Stimulated activated CD4-positive, alpha-beta T cell treated with anti-CD3 and anti-CD28 coated beads, TNF-alpha, amount 100 ng/mL, for 24 hours (primary cell): Measurements from ENCODE around the gene PRRT4.
A peak's percentile ranks its signal among the peaks of the same experiment; 100 is the strongest.

Experiments
- DNase-seq, 3 experiments: peaks; one replicate each; pipeline ENCODE4 v3.0.0-alpha.2; 2020; ENCODE audit warnings: low read depth in 3 of 3

The PRRT4 gene

DNA sequence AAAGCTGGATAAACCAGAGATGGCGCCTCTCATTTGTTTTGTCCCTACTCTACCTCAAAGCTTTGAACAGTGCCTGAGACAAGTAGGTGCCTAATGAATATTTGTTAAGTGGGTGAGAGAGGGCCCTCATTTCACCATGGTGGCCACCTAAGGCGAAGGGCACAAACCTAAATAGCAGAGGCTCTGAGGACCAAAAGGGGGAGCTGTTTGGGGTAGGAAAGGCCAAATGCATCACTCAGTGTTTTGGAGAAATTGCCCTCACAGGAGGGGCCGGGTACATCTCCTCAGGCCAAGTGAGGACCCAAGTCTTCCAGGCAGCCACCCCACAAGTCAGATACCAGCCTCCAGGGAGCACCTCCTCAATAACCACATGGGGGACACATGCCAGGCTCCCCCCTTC is 34.3 kb upstream of the PRRT4 start:
- no peak for DNase-seq

DNA sequence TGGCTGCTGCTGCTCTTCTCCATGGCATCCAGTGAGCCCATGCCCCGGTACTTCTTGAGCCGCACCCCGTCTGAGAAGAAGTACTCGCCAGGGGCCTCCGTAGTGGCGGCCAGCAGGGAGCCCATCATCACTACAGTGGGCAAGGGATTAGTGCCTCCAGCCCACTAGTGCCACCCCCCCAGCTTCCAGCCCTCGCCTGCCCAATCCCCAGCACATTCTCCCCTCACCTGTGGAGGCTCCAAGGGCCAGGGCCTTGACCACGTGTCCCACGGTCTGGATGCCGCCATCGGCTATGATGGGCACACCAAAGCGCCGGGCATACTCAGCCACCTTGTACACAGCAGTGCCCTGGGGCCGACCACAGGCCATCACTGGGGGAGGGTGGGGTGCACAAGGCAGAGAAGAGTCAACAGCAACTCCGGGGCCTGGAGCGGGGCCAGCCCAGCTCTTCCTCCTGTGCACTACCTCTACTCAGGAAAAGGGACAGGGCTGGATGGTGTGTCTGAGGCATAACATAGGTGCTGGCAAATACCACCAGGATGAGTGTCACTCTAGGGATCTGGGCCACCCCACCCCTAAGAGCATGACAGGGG is 33.5 kb upstream of the PRRT4 start:
- no peak for DNase-seq

DNA sequence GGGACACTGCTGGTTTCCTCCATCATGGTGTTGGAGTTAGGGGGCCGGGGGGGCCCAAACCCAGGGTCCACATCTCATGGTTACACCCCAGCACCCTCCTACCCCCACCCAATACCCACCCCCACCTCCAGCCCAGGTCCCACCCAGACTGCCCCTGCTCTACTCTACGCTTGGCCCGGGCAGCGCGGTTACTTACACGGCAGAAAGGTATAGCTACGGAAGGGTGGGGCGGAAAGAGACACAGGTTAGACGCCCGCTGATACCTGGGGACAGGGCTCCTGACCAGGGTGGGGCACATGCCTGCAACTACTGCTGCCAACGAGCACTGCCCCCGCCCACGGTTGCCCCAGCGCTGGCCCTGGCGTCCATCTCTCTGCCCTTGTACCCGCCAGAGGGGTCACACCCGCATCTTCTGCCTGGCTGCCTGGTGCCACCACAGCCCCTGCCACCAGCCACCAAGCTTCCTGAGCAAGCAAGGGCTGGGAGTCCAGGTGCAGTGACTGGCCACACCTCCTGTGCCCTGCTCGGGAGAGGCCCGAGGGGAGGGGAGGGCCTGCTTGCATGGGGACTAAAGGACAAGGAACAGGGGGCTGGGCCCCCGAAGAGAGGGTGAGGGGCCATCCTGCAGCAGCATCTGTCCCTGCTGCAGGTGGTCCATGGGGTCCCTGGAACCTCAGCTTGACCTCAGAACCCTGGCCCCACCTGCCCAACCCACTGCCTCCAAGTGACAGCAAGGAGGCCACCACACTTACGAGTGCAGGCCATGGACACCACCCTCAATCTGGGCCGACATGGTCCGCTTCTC is 32.2 kb upstream of the PRRT4 start:
- no peak for DNase-seq

DNA sequence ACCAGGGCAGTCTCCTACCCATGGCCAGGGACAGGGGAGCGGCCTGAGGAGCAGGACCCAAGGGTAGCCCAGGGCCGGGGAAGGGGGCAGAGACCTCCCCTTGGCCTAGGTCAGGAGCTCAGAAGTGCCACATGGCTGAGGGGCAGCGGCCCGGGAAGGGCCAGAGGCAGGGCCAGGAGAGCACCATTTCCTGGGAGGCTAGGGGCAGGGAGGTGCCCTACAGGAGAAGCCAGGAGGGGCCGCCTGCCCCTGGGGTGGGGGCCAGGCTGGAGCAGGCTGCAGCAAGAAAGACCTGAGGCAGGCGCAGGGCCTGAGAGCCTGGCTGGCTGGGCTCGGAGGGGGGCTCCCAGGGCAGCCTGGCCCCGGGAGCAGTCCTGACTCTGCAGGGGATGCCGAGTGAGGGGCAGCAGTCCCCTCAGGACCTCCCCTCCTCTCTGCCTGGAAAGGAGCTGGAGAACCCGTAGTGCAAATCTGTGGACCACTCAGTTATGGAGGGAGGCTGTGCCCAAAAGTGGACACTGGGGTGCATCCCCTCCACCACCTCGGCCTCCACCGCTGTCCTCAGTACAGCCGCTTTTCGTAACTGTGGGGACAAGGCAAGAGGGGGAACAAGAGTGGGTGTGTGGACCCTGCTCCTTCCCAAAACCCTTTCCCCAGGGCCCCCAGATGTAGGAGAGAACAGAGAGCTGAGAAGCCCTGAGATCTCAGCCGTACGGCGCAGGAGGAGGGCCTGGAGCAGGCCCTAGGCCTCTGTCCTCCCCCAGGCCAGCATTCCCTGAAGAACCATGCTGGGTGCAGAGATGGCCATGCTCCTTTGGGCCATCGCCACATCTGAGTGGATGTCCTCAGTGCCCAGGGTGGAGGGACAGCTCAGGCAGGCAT is 31.2 kb upstream of the PRRT4 start:
- no peak for DNase-seq

DNA sequence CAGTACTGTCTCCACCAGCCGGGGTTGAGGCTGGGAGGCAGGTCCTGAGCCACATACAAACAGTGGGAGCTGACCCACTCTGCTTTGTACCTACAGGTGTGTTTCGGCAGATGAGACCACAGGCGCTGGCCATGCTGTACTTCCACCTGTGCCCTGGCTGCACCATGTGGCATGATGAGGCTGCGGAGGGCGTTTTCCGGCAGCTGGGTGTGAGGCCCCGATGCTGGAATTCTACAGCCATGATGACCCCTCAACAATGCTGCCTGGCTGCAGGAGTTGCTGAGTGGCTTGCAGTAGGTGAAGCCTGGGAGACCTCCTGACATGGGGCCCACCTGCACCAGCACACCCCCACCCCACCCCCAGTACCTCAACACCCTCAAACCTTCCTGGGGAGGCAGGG is 30.3 kb upstream of the PRRT4 start:
- no peak for DNase-seq

DNA sequence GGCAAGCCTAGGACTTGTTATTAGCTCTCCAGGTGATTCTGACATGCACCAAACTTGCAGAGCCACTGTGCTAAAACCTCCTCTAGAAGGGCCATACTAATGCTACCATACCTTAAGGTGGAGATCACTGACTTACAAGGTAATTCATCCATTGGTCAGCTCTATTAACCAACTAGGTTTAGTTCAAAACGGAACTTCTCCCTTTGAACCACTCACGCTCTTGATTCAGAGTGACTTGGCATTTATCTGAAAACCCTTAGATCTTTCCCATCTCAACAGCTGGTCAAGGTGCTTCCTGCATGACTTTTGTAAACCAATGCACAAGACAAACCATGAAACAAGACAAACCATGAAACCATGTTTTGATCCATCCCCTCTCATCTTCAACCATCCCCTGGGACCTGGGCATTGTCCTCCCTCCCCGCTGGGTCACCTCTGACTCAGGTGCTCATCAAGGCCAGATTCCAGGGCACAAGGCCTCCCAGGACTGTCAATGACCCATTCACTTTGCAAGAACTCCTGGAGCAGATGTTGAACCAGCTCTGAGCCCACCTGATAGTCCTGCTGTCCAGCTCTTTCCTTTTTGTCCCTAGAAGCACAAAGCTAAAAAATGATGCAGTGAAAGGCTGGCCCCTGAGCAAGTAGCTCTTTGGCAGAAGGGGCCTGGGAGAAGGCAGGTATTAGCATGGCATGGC is 29.5 kb upstream of the PRRT4 start:
- no peak for DNase-seq

DNA sequence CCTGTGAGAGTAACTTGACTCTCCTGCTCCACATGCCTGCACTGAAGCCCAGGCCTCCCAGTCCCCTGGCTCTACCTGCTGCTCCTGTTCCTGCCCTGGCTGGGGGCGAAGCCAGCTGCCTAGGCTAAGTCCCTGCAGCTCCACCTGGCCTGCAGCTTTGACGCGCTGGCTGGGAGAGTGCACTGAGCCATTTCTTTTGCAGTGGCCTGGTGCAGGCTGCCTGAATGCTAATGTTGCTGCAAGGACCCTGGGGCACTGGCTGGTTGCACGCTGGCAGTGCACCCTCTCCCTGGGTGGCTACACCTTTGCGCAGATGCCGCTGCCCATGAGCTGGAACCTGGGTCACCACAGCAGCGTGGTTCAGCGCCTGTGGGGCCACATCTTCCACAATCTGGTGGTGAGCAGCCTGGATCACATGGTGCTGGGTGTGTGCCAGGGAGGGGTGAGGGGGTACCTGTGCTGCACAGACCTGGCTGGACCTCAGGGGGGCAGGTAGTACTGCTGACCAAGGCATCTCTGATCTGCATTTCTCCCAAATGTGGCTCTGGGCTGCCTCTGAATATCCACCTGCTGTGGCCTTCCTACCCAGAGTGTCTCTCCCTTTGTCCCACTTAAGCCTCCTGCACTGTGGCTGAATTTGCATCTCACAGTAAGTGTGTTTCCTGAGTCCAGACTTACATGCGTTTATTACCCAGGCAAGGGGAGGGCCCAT is 28.3 kb upstream of the PRRT4 start:
- no peak for DNase-seq

DNA sequence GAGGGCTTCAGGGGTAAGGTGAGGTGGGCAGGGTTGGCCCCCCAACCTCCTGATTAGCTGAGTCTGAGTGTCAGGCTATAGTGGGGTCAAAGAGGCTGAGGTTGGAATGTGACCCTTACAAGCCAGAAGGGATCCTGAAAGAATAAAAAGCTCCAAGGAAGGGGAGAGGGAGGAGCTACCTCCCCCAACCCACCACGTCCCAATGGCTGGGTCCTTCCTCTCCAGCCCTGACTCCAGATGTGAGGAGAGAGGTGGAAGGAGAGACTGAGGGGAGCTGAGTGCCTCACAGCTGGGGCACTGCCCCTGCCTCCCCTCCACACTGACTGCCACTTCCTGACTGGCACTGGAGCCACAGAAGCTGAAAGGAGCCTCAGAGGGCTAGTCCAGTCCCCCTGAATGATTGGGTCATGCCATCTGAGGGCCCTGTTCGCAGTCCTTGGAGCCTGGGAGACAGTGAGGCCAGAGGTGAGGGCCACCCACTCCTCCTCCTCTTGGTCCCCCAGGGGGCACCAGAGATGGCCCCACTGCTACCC is 27.7 kb upstream of the PRRT4 start:
- DNase-seq: no peak

DNA sequence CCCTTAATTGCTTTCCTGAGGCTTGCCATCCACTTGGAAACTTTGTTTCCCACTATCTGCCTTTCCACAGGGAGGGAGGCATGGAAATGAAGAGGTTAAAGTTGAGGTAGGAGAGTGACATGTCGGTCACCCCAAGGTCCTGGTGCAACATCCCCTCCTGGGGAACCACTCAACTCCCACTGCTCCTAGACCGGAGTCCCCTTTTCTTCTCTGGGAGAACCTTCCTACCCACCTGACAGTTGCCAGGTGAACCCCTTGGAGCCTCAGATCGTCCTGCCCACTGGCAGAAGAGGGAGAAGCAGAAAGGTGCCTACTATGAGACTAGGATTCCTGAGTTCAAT is 26.6 kb upstream of the PRRT4 start:
- no peak for DNase-seq

DNA sequence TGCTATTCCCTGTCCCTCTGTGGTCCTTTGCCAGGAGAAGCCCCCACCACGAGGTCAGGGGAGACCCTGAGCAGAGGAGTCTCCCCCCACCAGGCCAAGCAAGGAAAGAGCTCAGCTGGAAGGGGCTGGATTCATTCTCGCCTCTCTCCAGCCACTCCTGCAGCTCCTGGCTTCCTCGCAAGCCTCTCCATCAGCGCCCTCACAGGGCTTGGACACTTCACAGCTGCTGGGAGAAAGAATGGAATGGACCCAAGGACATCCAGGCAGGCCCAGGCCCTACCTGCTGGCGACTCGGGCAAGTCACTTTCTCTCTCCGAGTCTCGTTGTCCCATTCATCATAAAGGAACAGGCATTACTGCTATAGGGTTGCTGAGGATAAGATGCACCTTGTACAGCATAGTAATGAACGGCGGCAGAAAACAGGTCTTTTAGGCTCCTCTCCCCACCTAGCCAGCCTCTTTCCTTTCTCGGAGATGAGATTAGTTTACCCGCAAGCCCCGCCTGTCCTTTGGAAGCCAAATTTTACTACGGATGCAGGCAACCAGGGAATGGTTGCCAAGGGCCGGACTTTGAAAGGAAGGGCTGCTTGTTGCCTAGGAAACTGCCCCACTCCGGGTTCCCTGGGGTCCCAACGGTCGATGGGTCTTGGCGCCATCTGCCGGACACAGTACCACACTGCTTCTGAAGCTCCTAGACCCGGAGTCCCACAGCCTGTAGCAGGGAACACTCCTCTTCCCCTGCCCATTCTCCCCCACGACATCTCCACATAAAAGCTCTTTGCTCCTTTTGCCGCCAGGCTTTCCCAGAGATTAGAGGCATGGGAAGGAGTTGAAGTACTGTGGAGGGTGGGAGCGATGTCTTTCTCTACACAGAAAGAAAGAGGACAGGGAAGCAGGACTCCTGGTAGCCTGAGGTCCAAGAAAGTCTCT is 26.0 kb upstream of the PRRT4 start:
- DNase-seq: peak; percentile 40 to 67 (median 52)

DNA sequence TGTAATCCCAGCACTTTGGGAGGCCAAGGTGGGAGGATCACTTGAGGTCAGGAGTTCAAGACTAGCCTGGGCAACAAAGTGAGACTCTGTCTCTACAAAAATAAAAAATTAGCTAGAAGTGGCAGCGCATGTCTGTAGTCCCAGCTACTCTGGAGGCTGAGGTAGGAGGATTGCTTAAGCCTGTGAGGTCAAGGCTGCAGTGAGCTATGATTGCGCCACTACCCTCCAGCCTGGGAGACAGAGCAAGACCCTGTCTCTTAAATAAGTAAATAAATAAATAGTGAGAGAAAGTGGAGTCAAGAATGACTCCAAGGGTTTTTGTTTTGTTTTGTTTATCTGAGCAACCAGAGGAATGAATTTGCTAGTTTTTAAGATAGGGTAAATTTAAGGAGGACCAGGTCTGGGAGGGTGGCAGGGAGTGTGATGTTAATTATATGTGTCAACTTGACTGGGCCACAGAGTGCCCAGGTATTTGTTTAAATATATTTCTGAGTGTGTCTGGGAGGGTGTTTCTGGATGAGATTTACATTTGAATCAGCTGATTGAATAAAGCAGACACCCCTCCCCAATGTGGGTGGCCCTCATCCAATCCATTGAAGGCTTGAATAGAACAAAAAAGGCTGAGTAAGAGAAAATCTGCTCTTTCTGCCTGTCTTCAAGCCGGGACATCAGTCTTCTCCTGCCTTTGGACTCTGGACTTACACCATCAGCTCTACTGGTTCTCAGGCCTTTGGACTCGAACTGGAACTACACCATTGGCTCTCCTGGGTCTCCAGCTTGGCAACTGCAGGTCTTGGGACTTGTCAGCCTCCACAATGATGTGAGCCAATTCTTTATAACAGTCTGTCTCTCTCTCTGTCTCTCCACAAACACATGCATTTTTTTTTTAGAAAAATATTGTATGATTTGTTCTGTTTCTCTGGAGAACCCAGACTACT is 24.8 kb upstream of the PRRT4 start:
- DNase-seq: no peak

DNA sequence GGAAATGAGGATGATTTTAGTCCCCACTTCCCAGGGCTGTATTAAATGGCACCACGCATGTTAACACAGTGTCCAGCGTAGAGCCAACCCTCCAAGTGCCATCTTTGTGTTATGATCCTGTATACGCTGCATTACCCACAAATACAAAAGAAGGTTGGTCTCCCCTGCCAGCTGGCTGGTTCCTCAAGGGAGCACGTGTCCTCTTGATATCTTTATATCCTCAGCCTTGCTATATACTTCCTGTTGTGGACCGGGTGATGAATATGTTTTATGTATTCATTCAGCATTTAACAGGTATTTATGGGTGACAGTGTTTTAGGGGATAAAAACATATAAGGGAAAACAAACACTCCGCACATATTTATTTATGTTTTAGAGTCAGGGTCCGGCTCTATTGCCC is 23.2 kb upstream of the PRRT4 start:
- DNase-seq: no peak

DNA sequence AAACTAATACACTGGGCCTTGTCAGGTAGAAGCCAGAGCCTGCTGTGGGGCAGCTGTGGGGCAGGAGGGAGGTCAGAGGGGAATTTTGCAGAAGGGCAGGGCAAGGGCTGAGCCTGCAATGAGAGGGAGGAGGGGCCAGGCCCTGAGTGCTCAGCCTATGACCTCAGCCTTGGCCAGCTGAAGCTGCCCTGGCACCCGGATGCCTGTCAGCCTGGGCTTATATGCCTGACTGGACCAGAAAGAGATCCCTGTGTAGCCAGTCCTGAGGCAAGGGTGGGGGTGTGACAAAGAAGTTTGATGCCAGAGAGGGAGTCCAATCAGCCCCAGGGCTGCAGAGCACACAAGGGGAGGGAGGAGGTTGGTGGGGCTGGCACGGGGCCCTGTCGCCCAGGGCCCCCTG is 22.3 kb upstream of the PRRT4 start:
- DNase-seq: no peak

DNA sequence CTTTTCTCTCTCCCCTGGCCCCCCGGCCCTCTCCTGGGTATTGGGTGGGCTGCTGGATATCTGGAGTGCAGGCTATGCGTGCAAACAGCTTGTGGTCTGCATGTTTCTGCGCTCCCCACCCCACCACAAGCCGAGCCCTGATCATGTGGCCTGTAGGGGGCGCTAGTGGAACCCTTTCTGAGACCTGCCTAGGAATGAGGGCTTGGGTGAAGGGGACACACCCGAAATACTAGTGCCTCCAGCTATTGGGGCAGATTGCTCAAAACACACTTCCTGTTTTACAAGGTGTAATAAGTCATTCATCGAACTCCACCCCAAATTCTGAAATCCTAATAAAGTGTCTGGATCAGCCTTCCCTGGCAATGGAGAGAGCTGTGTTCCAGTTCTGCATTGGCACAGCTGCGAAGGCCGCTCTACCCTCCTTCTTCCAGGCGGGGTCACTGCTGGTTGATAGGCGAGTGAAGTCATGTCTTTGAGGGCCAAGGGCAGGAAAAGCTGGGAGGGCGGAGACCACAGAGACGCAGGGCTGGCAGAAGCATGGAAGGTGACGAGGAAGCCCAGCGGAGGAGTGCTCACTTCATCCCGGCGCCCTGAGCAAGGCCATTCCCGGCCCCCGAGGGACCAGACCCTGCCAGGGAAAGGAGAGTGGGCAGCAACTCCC is 19.8 kb upstream of the PRRT4 start:
- peak in 1 of 3 experiments; percentile 46 for DNase-seq

DNA sequence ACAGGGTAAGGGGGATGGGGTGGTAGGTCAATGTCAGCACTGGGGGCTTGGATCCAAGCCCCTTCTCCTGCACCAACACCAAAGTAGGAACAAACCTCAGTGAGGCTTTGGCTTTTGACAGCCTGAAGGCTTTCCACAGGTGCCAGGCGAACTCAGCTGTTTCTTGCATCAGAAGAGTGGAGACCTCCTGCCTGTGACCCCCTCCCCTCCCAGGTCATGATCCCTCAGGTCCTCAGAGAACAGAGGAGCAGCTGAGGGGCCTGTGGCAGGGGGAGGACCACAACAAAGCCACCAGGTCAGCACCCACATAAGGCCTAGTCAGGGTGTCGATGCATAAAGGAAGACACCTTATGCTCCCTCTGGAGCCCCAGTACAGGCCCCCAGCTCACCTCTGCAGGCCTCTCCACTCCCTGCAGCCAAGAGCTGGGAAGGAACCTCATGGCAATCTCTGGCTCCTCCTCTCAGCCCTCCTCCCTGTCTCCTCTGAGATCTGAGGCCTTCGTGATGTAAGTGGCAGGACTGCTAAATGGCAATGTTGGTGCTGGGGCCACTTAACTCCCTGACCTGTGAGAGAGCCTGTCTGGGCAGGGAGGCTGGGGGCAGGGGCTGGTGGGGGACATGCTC is 19.1 kb upstream of the PRRT4 start:
- DNase-seq: no peak

DNA sequence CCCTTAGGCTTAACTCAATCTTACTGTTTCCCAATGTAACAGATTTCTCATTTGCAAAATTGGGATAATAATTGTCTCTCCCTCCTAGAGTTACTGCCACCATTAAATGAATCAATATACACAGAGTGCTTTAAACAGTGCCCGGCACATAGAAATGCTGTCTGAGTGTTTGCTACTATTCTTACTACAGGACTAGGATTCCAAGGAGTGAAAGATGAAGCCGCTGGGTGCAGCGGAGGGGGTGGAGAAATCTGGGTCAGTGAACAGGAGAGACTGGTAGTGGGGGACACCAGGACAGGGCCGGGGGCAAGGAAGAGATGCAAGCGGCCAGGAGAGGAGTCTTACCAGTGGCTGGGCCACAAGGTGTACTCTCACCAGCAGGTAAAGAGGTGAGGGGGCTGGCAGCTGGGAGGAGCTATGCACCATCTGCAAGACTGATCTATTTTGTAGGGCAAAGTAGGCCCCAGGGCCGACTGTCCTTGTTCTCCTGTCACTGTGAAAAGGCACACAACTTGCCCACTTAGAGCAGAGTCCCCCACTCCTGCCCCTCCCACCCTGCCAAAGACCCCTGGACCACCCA is 18.5 kb upstream of the PRRT4 start:
- DNase-seq: no peak

DNA sequence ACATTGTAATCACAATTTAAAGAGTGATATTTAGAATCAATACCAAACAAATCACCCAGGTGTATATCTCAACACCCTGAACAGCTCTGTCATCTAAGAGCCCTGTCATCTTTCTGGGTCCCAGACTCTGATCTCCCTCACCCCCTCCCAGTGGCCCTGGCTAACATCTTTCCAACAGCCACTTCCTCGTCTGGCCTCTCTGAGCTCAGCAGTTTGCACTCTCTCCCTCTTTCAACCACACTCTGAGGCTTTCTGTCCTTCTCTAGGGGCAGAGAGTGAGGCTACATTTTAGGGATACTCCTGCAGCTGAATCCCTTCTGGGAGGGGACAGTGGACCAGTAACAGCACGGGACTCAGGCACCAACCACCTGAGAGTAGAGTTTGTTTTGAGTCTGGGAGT is 17.1 kb upstream of the PRRT4 start:
- no peak for DNase-seq

DNA sequence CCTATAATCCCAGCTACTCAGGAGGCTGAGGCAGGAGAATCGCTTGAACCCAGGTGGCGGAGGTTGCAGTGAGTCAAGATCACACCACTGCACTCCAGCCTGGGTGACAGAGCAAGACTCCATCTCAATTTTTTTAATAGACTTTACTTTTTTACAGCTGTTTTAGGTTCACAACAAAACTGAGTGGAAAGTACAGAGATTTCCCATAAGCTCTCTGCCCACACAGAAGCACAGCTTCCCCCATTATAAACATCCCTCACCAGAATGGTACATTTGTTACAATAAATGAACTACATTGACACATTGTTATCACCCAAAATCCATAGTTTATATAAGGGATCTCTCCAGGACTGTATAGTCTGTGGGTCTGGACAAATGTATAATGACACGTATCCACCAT is 14.6 kb upstream of the PRRT4 start:
- no peak for DNase-seq
